Osteoblast (primary cell): Measurements from ENCODE around the gene R3HDML. TPM values are rescaled to one million over a fixed set of nuclear protein-coding genes. Genes with fewer than 3 reads are reported as not detected.
"Not testable (repeated sequence)": the region's sequence is repeated elsewhere in the genome, so short reads cannot be mapped to it uniquely, and the experiment has no call there.

Experiments
- DNase-seq: peaks from one replicate; pipeline ENCODE4 v3.0.0; 2011; ENCODE audit warnings: low spot score, mixed read lengths; ENCODE audit not compliant: insufficient read length; ENCODE audit errors: missing footprints
- H2AFZ ChIP-seq: 2 replicates; pipeline ENCODE4 v1.6.0; 2011; ENCODE audit warnings: mild to moderate bottlenecking, low read length
- H3K27ac ChIP-seq: 2 replicates; pipeline ENCODE4 v1.5.1; 2011; ENCODE audit warnings: mild to moderate bottlenecking, low read depth, low read length, moderate library complexity
- H3K27me3 ChIP-seq: 2 replicates; pipeline ENCODE4 v1.6.0; 2012; ENCODE audit warnings: mild to moderate bottlenecking, control low read depth, inconsistent platforms, low read length, moderate library complexity; ENCODE audit not compliant: insufficient read depth
- H3K36me3 ChIP-seq: 2 replicates; pipeline ENCODE4 v1.5.1; 2011; ENCODE audit warnings: mild to moderate bottlenecking, low read length, control low read depth, moderate library complexity; ENCODE audit not compliant: insufficient read depth
- H3K4me1 ChIP-seq: 2 replicates; pipeline ENCODE4 v1.5.1; 2011; ENCODE audit warnings: mild to moderate bottlenecking, low read length, control low read depth, moderate library complexity; ENCODE audit not compliant: insufficient read depth
- H3K4me2 ChIP-seq: 2 replicates; pipeline ENCODE4 v1.6.0; 2011; ENCODE audit warnings: mild to moderate bottlenecking, low read length; ENCODE audit not compliant: insufficient read depth
- H3K4me3 ChIP-seq: fragments of 200-600 bp; sonication (generic); 3 replicates; pipeline ENCODE4 v1.5.1; 2012; ENCODE audit warnings: mild to moderate bottlenecking, low read length, inconsistent platforms; ENCODE audit not compliant: insufficient read depth
- H3K79me2 ChIP-seq: 2 replicates; pipeline ENCODE4 v1.6.0; 2012; ENCODE audit warnings: mild to moderate bottlenecking, low read length, control low read depth, inconsistent platforms; ENCODE audit not compliant: insufficient read depth
- H3K9me3 ChIP-seq: 2 replicates; pipeline ENCODE4 v1.5.1; 2011; ENCODE audit warnings: low read depth, low read length, control low read depth
- H4K20me1 ChIP-seq: 2 replicates; pipeline ENCODE4 v1.6.0; 2012; ENCODE audit warnings: mild to moderate bottlenecking, low read length, control low read depth; ENCODE audit not compliant: insufficient read depth
- total RNA-seq: library from RNA; depleted of rRNA; stranded (reverse); fragments of >200 nt; gene quantifications from 2 replicates; pipeline ENCODE4 v1.2.3, GENCODE V29; 2012
- TF ChIP-seq, protein P1 (sequence below): IDR thresholded peaks from 2 replicates; pipeline ENCODE4 v1.5.1; 2011; ENCODE audit warnings: mild to moderate bottlenecking, low read depth, low read length, moderate library complexity; ENCODE audit errors: extremely low read depth

Gene R3HDML
- total RNA-seq, 1 donor = not detected

GRCh38 chr20:44344723-44345122, 7.9 kb downstream of the R3HDML start:
- Histone ChIP-seq H3K4me1 (no peaks in the 10 kb centered on the region), H3K36me3 (no peaks in the 10 kb centered on the region), H3K79me2 (no peaks in the 10 kb centered on the region), H3K27me3 (no peaks in the 10 kb centered on the region), H3K4me2 (no peak overlapping the region), H3K4me3 (no peak overlapping the region), H3K9me3 (no peaks in the 10 kb centered on the region), H3K27ac (no peak overlapping the region), H4K20me1 (no peaks in the 10 kb centered on the region), H2AFZ (no peak overlapping the region)
- TF ChIP-seq, protein P1, sequence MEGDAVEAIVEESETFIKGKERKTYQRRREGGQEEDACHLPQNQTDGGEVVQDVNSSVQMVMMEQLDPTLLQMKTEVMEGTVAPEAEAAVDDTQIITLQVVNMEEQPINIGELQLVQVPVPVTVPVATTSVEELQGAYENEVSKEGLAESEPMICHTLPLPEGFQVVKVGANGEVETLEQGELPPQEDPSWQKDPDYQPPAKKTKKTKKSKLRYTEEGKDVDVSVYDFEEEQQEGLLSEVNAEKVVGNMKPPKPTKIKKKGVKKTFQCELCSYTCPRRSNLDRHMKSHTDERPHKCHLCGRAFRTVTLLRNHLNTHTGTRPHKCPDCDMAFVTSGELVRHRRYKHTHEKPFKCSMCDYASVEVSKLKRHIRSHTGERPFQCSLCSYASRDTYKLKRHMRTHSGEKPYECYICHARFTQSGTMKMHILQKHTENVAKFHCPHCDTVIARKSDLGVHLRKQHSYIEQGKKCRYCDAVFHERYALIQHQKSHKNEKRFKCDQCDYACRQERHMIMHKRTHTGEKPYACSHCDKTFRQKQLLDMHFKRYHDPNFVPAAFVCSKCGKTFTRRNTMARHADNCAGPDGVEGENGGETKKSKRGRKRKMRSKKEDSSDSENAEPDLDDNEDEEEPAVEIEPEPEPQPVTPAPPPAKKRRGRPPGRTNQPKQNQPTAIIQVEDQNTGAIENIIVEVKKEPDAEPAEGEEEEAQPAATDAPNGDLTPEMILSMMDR = no peak
- DNase-seq = no peak

GRCh38 chr20:44345147-44345546, 8.3 kb downstream of the R3HDML start:
- DNase-seq = no peak
- Histone ChIP-seq H3K9me3 (no peaks in the 10 kb centered on the region), H3K27ac (no peak overlapping the region), H3K27me3 (no peaks in the 10 kb centered on the region), H2AFZ (no peak overlapping the region), H4K20me1 (no peaks in the 10 kb centered on the region), H3K4me3 (no peak overlapping the region), H3K79me2 (no peaks in the 10 kb centered on the region), H3K4me2 (no peak overlapping the region), H3K36me3 (no peaks in the 10 kb centered on the region), H3K4me1 (no peaks in the 10 kb centered on the region)
- TF ChIP-seq, protein P1 = no peak

DNA sequence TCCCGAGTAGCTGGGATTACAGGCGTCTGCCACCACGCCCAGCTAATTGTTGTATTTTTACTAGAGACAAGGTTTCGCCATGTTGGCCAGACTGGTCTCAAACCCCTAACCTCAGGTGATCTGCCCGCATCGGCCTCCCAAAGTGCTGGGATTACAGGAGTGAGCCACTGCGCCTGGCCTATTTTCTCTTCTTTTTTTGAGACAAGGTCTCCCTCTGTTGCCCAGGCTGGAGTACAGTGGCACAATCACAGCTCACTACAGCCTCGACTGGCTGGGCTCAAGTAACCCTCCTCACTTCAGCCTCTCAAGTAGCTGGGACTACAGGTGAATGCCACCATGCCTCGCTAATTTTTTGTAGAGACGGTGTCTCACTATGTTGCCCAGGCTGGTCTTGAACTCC, 9.1 kb downstream of the R3HDML start:
- H3K4me3 ChIP-seq, H3K9me3 ChIP-seq, H2AFZ ChIP-seq, H3K4me2 ChIP-seq, H3K79me2 ChIP-seq, H4K20me1 ChIP-seq, H3K4me1 ChIP-seq, H3K36me3 ChIP-seq, H3K27me3 ChIP-seq, DNase-seq, H3K27ac ChIP-seq: not testable (repeated sequence)

DNA sequence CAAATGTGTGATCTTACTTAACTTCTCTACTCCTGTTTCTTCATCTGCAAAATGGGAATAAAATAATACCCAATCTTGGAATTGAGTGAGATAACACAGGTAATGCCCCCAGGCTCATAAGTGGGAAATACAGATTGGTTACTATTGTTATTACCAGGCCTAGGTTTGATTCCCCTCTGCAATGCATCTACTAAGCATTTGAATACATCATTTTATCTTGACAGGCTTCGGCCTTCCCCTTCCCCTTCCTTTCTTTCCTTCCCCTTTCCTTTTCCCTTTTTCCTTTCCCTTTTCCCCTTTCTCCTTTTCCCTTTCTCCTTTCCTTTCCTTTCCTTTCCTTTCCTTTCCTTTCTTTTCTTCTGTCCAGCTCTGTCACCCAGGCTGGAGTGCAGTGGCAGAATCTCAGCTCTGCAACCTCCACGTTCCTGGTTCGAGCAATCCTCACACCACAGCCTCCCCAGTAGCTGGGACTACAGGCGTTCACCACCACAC, 11.4 kb downstream of the R3HDML start:
- H4K20me1 ChIP-seq = no peaks in the 10 kb centered on the region
- H3K4me2 ChIP-seq = no peak overlapping the region
- no peaks in the 10 kb centered on the region for H3K9me3 ChIP-seq
- no peak overlapping the region for H3K27ac ChIP-seq
- TF ChIP-seq, protein P1 = no peak
- no peak for DNase-seq
- H3K4me3 ChIP-seq = no peak overlapping the region
- no peaks in the 10 kb centered on the region for H3K36me3 ChIP-seq
- no peaks in the 10 kb centered on the region for H3K79me2 ChIP-seq
- H2AFZ ChIP-seq = no peak overlapping the region
- H3K4me1 ChIP-seq = no peaks in the 10 kb centered on the region
- H3K27me3 ChIP-seq = peaks cover 5% of the 10 kb centered on the region
